ENCODE measurements around the gene CAMK2A.

DNA sequence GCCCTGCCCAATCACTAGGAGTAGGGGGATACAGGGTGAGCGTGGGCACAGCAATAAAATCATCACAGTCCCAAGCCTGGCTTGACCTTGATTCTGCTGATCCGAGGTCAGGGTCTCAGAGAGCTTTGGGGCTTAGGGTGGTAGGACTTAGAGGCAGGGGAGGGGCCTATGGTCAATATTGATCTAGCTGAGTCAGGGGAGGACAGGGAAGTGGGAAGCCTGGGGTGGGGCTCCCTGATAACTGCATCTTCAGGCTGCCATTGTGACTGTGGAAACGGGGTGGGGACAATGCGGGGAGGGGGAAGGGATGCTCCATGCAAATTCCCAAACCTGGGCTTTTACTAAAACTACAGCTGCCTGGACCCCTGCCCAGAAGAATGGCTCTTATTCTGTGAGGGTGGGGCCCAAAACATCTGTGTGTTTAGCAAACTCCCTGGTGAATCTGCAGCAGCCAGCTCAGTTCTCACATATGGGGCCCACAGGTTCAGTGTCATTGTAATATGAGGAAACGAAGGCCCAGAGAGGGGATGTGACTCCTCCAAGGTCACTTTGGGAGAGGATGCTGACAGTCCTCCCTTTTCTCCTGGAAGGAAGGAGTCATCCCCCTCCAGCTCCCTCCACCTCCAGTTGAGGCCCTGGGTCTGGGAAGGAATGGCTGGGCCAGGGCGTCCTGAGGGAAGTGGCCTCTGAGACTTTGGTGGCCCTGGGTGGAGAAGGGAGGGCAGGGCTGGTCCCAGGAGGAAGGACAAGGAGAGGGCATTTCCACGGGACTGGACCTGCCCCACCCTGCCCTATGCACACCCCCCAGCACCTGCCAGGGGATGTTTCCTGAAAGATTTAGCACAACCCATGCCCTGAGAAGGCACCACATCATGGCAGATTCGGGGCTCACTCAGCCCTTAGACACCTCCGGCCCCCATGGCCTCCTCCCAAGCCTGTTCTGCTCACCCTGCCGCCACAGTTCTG, 73.3 kb downstream of the CAMK2A start:
- TF ChIP-seq, protein P1, sequence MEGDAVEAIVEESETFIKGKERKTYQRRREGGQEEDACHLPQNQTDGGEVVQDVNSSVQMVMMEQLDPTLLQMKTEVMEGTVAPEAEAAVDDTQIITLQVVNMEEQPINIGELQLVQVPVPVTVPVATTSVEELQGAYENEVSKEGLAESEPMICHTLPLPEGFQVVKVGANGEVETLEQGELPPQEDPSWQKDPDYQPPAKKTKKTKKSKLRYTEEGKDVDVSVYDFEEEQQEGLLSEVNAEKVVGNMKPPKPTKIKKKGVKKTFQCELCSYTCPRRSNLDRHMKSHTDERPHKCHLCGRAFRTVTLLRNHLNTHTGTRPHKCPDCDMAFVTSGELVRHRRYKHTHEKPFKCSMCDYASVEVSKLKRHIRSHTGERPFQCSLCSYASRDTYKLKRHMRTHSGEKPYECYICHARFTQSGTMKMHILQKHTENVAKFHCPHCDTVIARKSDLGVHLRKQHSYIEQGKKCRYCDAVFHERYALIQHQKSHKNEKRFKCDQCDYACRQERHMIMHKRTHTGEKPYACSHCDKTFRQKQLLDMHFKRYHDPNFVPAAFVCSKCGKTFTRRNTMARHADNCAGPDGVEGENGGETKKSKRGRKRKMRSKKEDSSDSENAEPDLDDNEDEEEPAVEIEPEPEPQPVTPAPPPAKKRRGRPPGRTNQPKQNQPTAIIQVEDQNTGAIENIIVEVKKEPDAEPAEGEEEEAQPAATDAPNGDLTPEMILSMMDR (IDR thresholded peaks at IDR 0.05) = no peak
- no peak for TF ChIP-seq POLR2AphosphoS5 (IDR thresholded peaks at IDR 0.05)

All from upper lobe of left lung (tissue), 4 donors.